GM06990 (cell line): ENCODE results near the gene DYRK4.

Experiments
- DNase-seq: peaks from one replicate; pipeline ENCODE4 v3.0.0-alpha.2; 2011; ENCODE audit not compliant: insufficient read length; ENCODE audit errors: extremely low read depth
- H3K27me3 ChIP-seq: replicated peaks from 2 replicates; pipeline ENCODE4 v1.6.0; 2011; ENCODE audit warnings: low read length; ENCODE audit not compliant: control insufficient read depth, insufficient read depth
- H3K36me3 ChIP-seq: 2 replicates; pipeline ENCODE4 v1.5.1; 2011; ENCODE audit warnings: low read length; ENCODE audit not compliant: control insufficient read depth, insufficient read depth
- H3K4me3 ChIP-seq: replicated peaks from 2 replicates; pipeline ENCODE4 v1.5.1; 2011; ENCODE audit warnings: low read depth, mild to moderate bottlenecking, control low read depth, low read length
- CTCF ChIP-seq: IDR thresholded peaks from 2 replicates; pipeline ENCODE4 v1.5.1; 2011; ENCODE audit warnings: low read length, control low read depth, mild to moderate bottlenecking, inconsistent platforms; ENCODE audit not compliant: insufficient read depth, poor library complexity, severe bottlenecking

DYRK4 gene

GRCh38 chr12:4580281-4580688 is 18.3 kb downstream of the DYRK4 start:
- Histone ChIP-seq H3K27me3 (no peaks in the 10 kb centered on the region), H3K36me3 (no peaks in the 10 kb centered on the region)
- no peak for TF ChIP-seq CTCF

GRCh38 chr12:4584281-4584680 is 22.3 kb downstream of the DYRK4 start:
- no peak for TF ChIP-seq CTCF
- H3K36me3 ChIP-seq: no peaks in the 10 kb centered on the region
- H3K4me3 ChIP-seq: no peak overlapping the region
- no peak for DNase-seq
- no peaks in the 10 kb centered on the region; the same call in 1 of the 2 replicates for H3K27me3 ChIP-seq

More at GRCh38 chr12:4580281-4580688, 18.3 kb downstream of the DYRK4 start:
- DNase-seq: no peak
- H3K4me3 ChIP-seq: no peak overlapping the region

GRCh38 chr12:4584896-4585295 is 22.9 kb downstream of the DYRK4 start:
- Histone ChIP-seq H3K27me3 (no peaks in the 10 kb centered on the region; the same call in 1 of the 2 replicates), H3K4me3 (no peak overlapping the region), H3K36me3 (no peaks in the 10 kb centered on the region)
- TF ChIP-seq CTCF: no peak
- DNase-seq: no peak

- no peaks in the 10 kb centered on the region for H3K36me3 ChIP-seq
These were observed 24.5 kb downstream of the DYRK4 start for GRCh38 chr12:4586500-4586899.

DNA sequence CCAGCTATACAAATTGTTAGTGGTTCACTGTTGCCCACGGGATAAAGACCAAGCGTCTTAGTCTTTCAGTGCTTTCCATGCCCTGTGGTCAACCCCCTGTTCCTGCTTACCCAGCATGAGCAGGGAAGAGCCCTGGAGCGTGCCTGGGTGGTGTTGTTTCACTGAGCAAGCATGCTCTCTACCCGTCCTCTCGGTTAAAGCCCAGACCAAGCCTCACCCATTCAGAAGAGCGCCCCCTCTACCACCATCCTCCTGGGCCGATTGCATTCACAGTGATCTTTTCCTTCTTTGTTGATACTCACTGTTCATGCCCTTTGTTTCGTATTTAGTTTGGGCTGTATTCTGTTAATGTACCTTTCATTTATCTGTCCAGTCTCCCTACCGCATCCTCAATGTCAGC is 25.1 kb downstream of the DYRK4 start:
- no peak for DNase-seq
- H3K27me3 ChIP-seq: no peaks in the 10 kb centered on the region; the same call in 1 of the 2 replicates
- no peak for TF ChIP-seq CTCF
- no peak overlapping the region for H3K4me3 ChIP-seq
- H3K36me3 ChIP-seq: no peaks in the 10 kb centered on the region

More at GRCh38 chr12:4586500-4586899, 24.5 kb downstream of the DYRK4 start:
- TF ChIP-seq CTCF: no peak
- H3K27me3 ChIP-seq: no peaks in the 10 kb centered on the region; the same call in 1 of the 2 replicates
- H3K4me3 ChIP-seq: no peak overlapping the region
- no peak for DNase-seq

- Histone ChIP-seq H3K4me3 (no peak overlapping the region), H3K36me3 (no peaks in the 10 kb centered on the region), H3K27me3 (no peaks in the 10 kb centered on the region; the same call in 1 of the 2 replicates)
- no peak for DNase-seq
- no peak for TF ChIP-seq CTCF
These were observed 26.9 kb downstream of the DYRK4 start for GRCh38 chr12:4588916-4589315.
